ENCODE measurements around the gene DUSP16.
A peak's percentile ranks its signal among the peaks of the same experiment; 100 is the strongest.

DUSP16 gene

DNA sequence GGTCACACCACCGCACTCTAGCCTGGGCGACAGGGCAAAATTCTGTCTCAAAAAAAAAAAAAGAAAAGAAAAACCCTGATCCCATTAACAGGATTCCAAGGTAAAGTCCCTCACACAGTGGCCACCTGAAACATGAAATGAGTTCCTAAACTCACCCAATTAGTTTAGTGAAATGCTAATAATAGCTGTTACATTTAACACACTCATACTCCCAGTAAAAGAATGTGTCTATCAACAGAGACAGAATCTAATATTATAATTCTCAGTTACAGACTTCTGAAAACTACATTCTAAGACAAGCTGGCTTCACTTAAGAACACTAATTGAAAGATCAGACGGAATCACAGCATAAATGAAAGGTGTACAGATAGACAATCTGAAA, 44.2 kb downstream of the DUSP16 start:
- Histone ChIP-seq H3K27ac (ENCODE audit: low read length) (peak overlapping the region; percentile 19), H3K27me3 (ENCODE audit: low read depth, low read length) (no peaks in the 10 kb centered on the region), H3K4me3 (ENCODE audit: low read depth in 1 of 2, low read length in 2 of 2) (no peak overlapping the region), H3K36me3 (ENCODE audit: control insufficient read depth in 1 of 2, insufficient read depth in 2 of 2, low read length in 2 of 2) (peaks cover 9 to 10% of the 10 kb centered on the region in 2 donors), H3K9me3 (ENCODE audit: control insufficient read depth in 1 of 2, low read length in 2 of 2) (no peaks in the 10 kb centered on the region), H3K4me1 (ENCODE audit: control insufficient read depth in 1 of 2, insufficient read depth in 2 of 2, low read length in 2 of 2) (peaks cover 0 to 10% of the 10 kb centered on the region in 2 donors)

DNA sequence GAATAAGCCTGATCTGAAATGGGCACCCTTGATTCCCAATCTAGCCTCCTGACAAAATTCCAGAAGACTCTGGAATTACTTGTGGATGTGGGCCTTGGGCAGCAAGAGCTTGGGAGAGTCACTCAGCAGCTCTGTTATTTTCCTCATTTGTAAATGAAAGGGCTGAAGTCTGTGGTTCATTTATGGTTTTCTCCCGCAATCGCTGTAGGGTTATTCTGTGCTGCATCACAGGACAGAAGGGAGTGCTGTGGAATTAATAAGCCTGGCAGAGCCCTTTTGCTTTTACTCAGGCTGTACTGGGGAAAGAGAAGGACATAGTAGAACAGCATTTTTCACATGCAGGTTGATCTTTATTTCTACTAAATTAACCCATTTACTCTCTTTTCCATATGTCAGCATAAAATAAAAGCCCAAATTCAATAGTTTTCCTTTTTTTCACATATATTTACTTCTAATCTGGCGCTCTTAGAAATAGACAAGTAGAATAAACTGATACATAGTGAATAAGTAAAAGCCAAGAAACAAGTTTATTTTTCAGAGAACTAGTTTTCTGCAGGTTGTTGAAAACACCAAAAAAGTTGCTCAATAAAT, 49.2 kb downstream of the DUSP16 start:
- Histone ChIP-seq H3K27me3 (ENCODE audit: low read depth, low read length) (no peaks in the 10 kb centered on the region), H3K4me3 (ENCODE audit: low read depth in 1 of 2, low read length in 2 of 2) (no peak overlapping the region), H3K27ac (ENCODE audit: low read length) (peak overlapping the region; percentile 5), H3K36me3 (ENCODE audit: control insufficient read depth in 1 of 2, insufficient read depth in 2 of 2, low read length in 2 of 2) (peaks cover 9 to 10% of the 10 kb centered on the region in 2 donors), H3K4me1 (ENCODE audit: control insufficient read depth in 1 of 2, insufficient read depth in 2 of 2, low read length in 2 of 2) (peaks cover 0 to 11% of the 10 kb centered on the region in 2 donors), H3K9me3 (ENCODE audit: control insufficient read depth in 1 of 2, low read length in 2 of 2) (no peaks in the 10 kb centered on the region)

- Histone ChIP-seq H3K36me3 (ENCODE audit: control insufficient read depth in 1 of 2, insufficient read depth in 2 of 2, low read length in 2 of 2) (peaks cover 0 to 4% of the 10 kb centered on the region in 2 donors), H3K27me3 (ENCODE audit: low read depth, low read length) (no peaks in the 10 kb centered on the region), H3K4me3 (ENCODE audit: low read depth in 1 of 2, low read length in 2 of 2) (no peak overlapping the region), H3K27ac (ENCODE audit: low read length) (no peak overlapping the region), H3K9me3 (ENCODE audit: control insufficient read depth in 1 of 2, low read length in 2 of 2) (no peaks in the 10 kb centered on the region), H3K4me1 (ENCODE audit: control insufficient read depth in 1 of 2, insufficient read depth in 2 of 2, low read length in 2 of 2) (peaks cover 0 to 17% of the 10 kb centered on the region in 2 donors)
Measured at GRCh38 chr12:12511895-12512711, 50.6 kb downstream of the DUSP16 start.

DNA sequence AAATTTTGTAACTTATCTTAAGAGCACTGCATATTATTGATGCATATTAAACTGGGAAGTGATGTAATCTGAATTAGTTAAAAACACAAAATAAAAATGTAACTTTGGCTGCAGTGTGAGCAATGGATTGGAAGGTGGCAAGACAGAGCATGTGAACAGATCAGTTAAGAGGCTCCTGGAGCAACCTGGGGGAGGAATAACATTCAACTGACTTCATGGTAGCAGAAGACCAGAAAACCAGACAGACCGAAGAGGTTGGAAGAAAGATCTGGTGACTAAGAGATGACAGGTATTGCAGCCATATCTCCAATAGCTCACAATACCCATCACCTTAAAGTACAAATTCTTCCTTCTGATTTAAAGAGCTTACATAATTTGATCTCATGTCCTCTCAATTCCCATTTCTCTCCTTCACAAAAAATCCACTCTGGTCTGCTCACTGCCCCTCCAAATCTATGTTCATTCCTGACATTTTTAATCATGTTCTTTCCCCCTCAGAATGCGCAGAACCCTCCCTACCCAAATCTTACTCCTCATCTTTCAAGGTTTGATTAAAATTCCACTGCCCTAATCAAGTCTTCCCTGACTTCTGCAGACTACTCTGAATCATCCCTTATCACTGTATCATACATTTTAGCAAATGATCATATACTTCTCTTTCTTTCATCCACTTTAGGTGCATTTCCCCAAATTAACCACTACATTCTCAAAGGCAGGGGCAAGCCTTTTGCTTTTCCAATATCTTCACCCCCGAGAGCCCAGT, 51.5 kb downstream of the DUSP16 start:
- no peak overlapping the region for H3K4me3 ChIP-seq (ENCODE audit: low read depth in 1 of 2, low read length in 2 of 2)
- H3K27me3 ChIP-seq (ENCODE audit: low read depth, low read length), result no peaks in the 10 kb centered on the region
- H3K36me3 ChIP-seq (ENCODE audit: control insufficient read depth in 1 of 2, insufficient read depth in 2 of 2, low read length in 2 of 2), result no peaks in the 10 kb centered on the region
- H3K27ac ChIP-seq (ENCODE audit: low read length), result no peak overlapping the region
- H3K9me3 ChIP-seq (ENCODE audit: control insufficient read depth in 1 of 2, low read length in 2 of 2), result no peaks in the 10 kb centered on the region
- H3K4me1 ChIP-seq (ENCODE audit: control insufficient read depth in 1 of 2, insufficient read depth in 2 of 2, low read length in 2 of 2), result peaks cover 6 to 26% of the 10 kb centered on the region in 2 donors

DNA sequence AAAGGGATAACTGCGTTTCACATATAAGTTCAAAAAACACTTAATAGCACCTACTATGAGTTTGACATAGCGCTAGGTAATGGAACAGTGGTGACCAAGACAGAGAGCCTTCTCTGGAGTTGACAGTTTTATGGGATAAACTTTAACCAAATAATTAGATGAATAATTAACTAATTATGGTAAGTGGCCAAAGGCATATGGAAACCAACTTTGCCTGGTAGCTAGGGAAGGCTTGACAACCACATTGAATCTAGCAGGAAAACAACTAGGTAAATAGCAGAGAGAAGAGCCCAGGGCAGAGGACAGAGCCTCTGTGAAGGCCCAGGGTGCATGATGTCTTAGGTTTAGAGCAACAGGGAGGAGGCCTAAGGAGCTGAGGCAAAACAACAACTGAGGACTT, 52.1 kb downstream of the DUSP16 start:
- Histone ChIP-seq H3K27me3 (ENCODE audit: low read depth, low read length) (no peaks in the 10 kb centered on the region), H3K36me3 (ENCODE audit: control insufficient read depth in 1 of 2, insufficient read depth in 2 of 2, low read length in 2 of 2) (no peaks in the 10 kb centered on the region), H3K27ac (ENCODE audit: low read length) (no peak overlapping the region), H3K4me1 (ENCODE audit: control insufficient read depth in 1 of 2, insufficient read depth in 2 of 2, low read length in 2 of 2) (peaks cover 10 to 30% of the 10 kb centered on the region in 2 donors), H3K4me3 (ENCODE audit: low read depth in 1 of 2, low read length in 2 of 2) (no peak overlapping the region), H3K9me3 (ENCODE audit: control insufficient read depth in 1 of 2, low read length in 2 of 2) (no peaks in the 10 kb centered on the region)

- Histone ChIP-seq H3K4me1 (ENCODE audit: control insufficient read depth in 1 of 2, insufficient read depth in 2 of 2, low read length in 2 of 2) (peaks cover 14 to 30% of the 10 kb centered on the region in 2 donors), H3K27me3 (ENCODE audit: low read depth, low read length) (no peaks in the 10 kb centered on the region)
Measured at GRCh38 chr12:12510141-12510540, 52.5 kb downstream of the DUSP16 start.

DNA sequence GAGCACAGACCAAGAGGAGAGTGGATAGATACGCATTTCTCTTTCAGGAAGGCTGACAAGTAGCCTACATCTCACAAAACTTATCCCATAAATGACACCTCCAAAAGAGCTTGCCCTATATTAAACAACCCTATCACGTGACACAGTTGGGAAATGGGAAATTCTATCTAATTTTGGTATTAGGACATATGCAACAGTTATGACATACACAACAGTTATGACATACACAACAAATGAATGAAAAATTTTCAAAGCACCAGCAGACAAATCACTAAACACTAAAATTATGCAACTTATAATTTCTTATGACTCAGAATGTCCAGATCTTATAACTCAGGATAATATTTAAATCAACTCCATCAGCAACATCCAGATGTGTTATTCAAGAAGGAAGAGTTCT, 54.1 kb downstream of the DUSP16 start:
- Histone ChIP-seq H3K27me3 (ENCODE audit: low read depth, low read length) (no peaks in the 10 kb centered on the region), H3K36me3 (ENCODE audit: control insufficient read depth in 1 of 2, insufficient read depth in 2 of 2, low read length in 2 of 2) (no peaks in the 10 kb centered on the region), H3K4me1 (ENCODE audit: control insufficient read depth in 1 of 2, insufficient read depth in 2 of 2, low read length in 2 of 2) (peaks cover 15 to 30% of the 10 kb centered on the region in 2 donors), H3K4me3 (ENCODE audit: low read depth in 1 of 2, low read length in 2 of 2) (no peak overlapping the region), H3K9me3 (ENCODE audit: control insufficient read depth in 1 of 2, low read length in 2 of 2) (no peaks in the 10 kb centered on the region), H3K27ac (ENCODE audit: low read length) (no peak overlapping the region)

More at GRCh38 chr12:12510141-12510540, 52.5 kb downstream of the DUSP16 start:
- Histone ChIP-seq H3K9me3 (ENCODE audit: control insufficient read depth in 1 of 2, low read length in 2 of 2) (no peaks in the 10 kb centered on the region), H3K4me3 (ENCODE audit: low read depth in 1 of 2, low read length in 2 of 2) (no peak overlapping the region), H3K36me3 (ENCODE audit: control insufficient read depth in 1 of 2, insufficient read depth in 2 of 2, low read length in 2 of 2) (no peaks in the 10 kb centered on the region), H3K27ac (ENCODE audit: low read length) (no peak overlapping the region)

- Histone ChIP-seq H3K36me3 (ENCODE audit: control insufficient read depth in 1 of 2, insufficient read depth in 2 of 2, low read length in 2 of 2) (no peaks in the 10 kb centered on the region), H3K27me3 (ENCODE audit: low read depth, low read length) (no peaks in the 10 kb centered on the region), H3K4me3 (ENCODE audit: low read depth in 1 of 2, low read length in 2 of 2) (no peak overlapping the region), H3K9me3 (ENCODE audit: control insufficient read depth in 1 of 2, low read length in 2 of 2) (no peaks in the 10 kb centered on the region), H3K27ac (ENCODE audit: low read length) (peak overlapping the region; percentile 66), H3K4me1 (ENCODE audit: control insufficient read depth in 1 of 2, insufficient read depth in 2 of 2, low read length in 2 of 2) (peaks cover 15 to 30% of the 10 kb centered on the region in 2 donors)
Measured at GRCh38 chr12:12507121-12507520, 55.5 kb downstream of the DUSP16 start.

DNA sequence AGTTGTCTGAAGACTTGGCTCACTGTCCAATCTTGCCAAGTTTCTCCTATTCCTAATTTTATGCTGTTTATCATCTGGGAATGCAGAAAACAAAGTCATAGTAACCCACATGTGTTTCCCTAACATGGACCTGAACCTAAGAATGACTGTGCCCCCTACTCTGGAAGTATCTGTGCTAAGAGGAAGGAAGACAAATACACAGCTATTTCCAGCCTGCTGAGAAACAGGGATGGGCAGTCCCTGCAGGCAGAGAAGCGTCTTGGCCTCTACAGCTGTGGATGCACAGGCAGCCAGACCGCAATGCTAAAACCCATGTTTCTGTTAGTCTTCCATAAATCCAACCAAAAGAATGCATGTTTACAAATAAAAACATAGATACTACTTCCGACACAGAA, 56.2 kb downstream of the DUSP16 start:
- no peaks in the 10 kb centered on the region for H3K9me3 ChIP-seq (ENCODE audit: control insufficient read depth in 1 of 2, low read length in 2 of 2)
- H3K4me3 ChIP-seq (ENCODE audit: low read depth in 1 of 2, low read length in 2 of 2), result peak overlapping the region in 1 of 2 donors; percentile 7
- H3K36me3 ChIP-seq (ENCODE audit: control insufficient read depth in 1 of 2, insufficient read depth in 2 of 2, low read length in 2 of 2), result no peaks in the 10 kb centered on the region
- H3K27ac ChIP-seq (ENCODE audit: low read length), result peak overlapping the region; percentile 66
- H3K4me1 ChIP-seq (ENCODE audit: control insufficient read depth in 1 of 2, insufficient read depth in 2 of 2, low read length in 2 of 2), result peaks cover 15 to 26% of the 10 kb centered on the region in 2 donors
- H3K27me3 ChIP-seq (ENCODE audit: low read depth, low read length), result no peaks in the 10 kb centered on the region

- Histone ChIP-seq H3K36me3 (ENCODE audit: control insufficient read depth in 1 of 2, insufficient read depth in 2 of 2, low read length in 2 of 2) (no peaks in the 10 kb centered on the region), H3K9me3 (ENCODE audit: control insufficient read depth in 1 of 2, low read length in 2 of 2) (no peaks in the 10 kb centered on the region), H3K4me3 (ENCODE audit: low read depth in 1 of 2, low read length in 2 of 2) (peak overlapping the region in 1 of 2 donors; percentile 7), H3K4me1 (ENCODE audit: control insufficient read depth in 1 of 2, insufficient read depth in 2 of 2, low read length in 2 of 2) (peaks cover 15 to 26% of the 10 kb centered on the region in 2 donors), H3K27ac (ENCODE audit: low read length) (peak overlapping the region; percentile 78), H3K27me3 (ENCODE audit: low read depth, low read length) (no peaks in the 10 kb centered on the region)
Measured at GRCh38 chr12:12505544-12506495, 56.8 kb downstream of the DUSP16 start.
